ENCODE data around the gene FABP3. TPM values are rescaled to one million over a fixed set of nuclear protein-coding genes. Genes with fewer than 3 reads are reported as not detected.

FABP3 gene
- total RNA-seq: not detected in 2 replicates

DNA sequence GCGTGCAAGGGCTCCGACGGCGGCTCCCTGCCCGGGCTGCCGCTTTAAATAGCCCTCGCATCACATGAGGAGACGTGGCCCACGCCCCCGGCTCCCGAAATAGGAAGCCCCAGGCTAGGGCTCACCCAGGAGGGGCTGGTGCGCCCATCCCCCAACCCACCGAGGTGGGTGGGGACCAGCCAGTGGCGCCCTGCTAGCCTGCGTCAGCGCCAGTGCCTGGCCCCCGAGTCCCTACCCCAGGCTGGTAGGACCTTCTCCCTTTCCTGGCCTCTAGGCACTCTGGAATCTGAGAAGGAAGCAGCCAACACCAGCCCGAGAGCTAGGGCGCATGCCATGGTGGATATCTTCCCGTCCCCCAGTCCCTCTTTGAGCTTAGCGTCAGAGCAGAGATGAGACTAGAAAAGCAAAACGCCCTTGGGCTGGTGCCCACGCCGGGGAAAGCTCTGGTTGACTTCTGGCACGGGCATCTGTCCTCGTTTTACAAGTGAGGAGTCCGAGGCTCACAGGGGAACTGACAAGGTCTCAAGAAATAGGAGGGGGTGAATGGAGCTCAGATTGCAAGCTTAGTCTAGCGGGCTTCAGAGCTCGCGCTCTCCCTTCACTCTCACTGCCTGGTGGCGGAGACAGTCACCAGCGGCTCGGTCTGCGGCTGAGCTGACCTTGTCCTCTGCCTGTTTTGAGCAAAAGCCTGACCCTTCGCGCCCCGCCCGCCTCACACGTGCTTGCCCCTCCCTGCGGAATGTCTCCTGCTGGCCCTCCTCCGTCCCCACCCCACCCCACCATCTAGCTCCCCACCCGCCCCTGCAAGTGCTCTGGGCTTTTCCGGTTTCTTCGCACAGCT, at the start of gene FABP3:
TSS of gene FABP3 (minus strand) at position 21 of the 841 bp plus-strand sequence. CDS start 62 bp downstream, outside the sequence.
- intact Hi-C loops (cut with micrococcal nuclease): no loop called here

DNA sequence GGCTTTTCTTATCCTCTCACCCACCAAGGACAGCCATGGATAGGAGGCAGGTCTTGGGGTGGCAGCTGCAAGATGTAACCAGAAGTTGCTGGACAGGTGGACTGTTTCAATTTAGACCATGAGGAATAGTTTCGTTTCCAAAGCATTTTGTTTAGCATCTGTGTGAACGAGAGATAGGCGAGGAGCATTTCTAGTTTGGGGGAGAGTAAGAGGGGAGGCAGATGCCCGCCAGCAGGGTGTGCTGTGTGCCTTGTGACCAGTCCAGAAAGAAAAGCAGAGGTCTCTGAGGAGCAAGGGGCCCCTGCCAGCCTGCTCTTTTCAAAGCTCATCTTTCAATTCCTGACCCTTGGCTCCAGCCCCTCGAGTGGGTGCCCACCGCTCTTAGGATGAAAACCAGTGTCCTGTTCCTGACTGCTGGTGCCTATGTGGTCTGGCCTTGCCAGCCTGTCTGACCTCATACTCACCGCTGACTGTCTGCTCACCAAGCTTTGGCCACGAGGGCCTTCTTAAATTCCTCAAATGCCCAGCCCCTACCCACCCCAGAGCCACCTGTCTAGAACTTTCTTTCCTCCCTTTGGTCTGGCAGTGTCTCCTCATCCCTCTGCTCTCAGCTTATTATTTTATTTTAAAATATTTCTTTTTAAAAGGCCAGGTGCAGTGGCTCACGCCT, 48.6 kb upstream of the FABP3 start:
- intact Hi-C loops (cut with micrococcal nuclease): loop anchor here (1.0 to 2.0 kb wide), 5 partner anchors 27 to 259 kb away; partner anchors contain the start of genes SNRNP40 and ZCCHC17

DNA sequence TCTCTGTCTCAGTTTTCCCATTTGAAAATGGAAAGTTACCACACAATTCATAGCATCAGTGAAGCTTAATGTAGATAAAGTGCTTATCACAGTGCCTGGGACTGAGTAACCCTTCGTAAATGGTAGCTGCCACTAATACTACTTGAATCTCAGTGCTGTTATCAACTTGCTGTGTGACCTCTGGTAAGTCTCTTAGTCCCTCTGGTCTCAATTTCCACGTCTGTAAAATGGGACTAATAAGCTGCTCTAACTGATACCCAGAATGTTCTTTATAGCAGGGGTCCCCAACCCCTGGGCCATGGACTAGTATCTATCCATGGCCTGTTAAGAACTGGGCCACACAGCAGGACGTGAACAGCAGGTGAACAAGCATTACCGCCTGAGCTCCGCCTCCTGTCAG, 47.8 kb upstream of the FABP3 start:
- intact Hi-C loops (cut with micrococcal nuclease): loop anchor here (1.0 kb wide), 1 partner anchor 129 kb away; no protein-coding TSS in a partner anchor

DNA sequence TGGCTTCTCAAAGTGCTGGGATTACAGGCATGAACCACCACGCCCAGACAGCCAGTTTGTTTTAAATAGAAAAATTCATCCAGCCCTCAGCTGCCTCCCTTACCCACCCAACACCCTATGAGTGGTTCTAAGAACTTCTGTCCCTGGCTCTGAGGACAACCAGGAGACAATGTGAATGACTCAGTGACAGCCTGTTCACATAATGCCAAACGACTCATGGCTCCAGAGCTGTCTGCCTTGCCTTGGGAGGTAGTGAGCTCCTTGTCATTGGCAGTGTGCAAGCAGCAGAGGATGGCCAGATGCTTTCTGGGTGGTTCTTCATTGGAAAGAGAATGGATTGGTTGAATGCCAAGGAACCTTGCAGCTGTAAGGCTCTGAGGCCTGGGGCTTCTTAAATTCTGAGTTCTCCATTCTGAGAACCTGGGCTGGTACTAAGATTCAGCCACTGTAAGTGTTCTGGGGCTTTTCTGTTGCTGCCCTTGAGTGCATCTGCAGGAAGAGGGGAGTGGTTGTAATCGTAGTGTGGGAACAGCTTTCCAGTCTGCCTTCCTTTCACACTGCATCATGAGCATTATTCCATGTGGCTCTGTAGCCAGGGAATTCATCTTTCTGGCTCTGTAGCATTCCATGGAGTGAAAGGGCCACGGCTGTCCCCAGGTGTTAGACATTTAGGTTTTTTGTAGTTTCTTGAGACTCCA, 45.9 kb upstream of the FABP3 start:
- intact Hi-C loops (cut with micrococcal nuclease): no loop called here

DNA sequence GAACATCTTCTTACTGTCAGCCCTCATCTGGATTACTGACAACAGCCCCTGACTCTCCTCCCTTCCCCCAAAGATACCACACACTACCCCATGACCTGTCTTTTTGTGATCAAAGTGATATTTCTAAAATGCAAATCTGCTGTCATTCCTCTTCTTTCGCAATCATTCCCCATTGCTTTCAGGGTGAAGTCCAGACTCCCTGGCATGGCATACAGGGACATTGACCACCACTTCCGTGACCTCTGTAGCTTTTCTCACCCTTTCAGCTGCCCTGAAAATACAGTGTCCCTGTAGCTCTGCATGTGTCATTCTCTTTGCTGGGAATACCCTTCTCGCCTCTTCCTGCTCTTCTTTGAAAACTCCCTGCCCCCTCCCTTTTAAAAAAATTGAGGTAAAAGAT, 44.3 kb upstream of the FABP3 start:
- intact Hi-C loops (cut with micrococcal nuclease): no loop called here

DNA sequence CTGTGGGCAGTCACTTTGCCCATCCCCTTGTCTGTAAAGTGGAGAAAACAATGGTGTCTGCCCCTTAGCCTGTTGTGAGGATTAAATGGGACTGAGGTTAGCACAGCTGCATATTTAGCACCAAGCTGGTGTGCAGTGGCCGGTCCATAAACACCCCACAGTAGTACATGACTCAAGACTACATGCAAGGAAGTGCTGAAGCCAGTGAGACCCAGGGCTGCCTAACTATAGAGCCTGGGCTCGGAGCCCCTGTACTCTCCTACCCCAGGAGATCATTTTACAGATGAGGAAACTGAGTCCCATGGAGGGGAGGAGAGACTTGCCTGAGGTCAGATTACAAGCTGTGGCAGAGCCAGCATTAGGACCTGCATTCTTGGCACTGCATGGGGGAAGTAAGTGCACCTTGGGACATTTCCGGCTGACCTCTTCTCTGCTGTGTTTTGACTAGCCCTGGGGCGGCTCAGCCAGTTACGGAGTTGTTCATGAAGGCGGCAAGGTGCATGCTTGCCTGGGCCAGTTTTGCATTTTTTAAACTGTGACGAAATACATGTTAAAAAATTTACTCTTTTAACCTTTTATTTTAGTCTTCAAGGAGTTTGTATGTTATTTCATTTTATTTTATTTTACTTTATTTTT, 43.3 kb upstream of the FABP3 start:
- intact Hi-C loops (cut with micrococcal nuclease): no loop called here

DNA sequence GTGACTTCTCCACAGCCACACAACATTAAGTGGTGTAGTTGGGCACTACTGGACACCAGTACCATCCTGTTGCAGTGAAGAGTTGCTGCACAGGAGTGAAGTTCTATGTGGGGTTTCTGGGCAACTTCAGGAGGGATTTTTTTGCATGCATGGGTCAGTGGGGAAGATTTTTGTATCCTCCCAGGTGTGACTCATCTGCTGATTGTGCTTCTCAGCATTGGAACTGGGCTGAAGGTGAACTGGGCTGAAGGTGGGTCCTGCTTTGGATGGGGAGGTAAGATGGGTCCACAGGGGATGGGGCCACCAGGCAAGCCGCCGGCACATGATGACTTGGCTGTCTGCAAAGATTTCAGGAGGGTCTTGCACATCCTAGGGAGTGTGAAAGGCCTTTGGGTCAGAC, 42.8 kb upstream of the FABP3 start:
- intact Hi-C loops (cut with micrococcal nuclease): no loop called here

DNA sequence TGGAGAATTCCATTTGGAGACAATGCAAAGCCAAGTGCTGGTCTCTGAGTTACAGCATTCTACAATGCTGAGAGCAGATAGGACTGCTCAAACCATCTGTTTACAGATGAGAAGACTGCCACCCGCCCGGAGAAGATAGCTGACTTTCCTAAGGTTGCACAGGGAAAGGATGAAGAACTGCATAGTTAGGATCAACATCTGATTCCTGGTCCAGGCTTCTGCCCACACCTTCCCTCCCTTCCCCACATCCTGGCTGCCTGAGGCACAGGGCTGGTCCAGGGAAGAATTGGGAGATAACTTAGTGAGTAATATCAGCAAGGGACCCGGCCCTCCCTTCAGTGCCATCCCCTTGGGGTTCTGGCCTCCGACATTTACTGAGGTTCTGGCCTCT, 42.1 kb upstream of the FABP3 start:
- intact Hi-C loops (cut with micrococcal nuclease): no loop called here

DNA sequence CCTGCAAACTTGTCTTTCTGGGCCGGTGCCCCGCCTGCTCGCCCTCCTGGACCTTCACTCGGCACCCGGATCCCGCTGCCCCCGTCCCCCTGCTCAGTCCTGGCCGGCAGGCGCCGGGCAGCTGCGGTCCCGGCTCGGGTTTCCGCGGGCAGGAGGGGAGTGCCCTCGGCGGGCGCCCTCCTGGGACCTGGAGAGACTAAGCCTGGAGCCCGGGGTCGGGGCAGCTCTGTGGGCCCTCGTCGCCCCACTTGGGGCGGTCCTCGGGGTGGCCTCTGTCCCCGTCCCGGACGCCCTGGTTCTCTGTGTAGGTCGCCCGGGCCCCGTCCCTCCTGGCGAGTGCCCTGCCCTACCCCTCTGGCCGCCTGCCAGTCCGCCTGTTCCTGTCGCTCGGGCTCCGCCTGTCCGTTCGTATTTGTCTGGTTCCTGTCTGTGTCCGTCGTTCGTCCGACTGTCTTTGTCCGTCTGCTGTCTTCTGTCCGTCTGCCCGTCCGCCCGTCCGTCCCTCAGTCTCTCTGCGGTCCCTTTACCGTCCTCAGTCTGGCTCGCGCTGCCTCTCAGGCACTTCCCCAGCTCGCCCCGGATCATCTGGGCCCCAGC, 40.6 kb upstream of the FABP3 start:
- intact Hi-C loops (cut with micrococcal nuclease): no loop called here

DNA sequence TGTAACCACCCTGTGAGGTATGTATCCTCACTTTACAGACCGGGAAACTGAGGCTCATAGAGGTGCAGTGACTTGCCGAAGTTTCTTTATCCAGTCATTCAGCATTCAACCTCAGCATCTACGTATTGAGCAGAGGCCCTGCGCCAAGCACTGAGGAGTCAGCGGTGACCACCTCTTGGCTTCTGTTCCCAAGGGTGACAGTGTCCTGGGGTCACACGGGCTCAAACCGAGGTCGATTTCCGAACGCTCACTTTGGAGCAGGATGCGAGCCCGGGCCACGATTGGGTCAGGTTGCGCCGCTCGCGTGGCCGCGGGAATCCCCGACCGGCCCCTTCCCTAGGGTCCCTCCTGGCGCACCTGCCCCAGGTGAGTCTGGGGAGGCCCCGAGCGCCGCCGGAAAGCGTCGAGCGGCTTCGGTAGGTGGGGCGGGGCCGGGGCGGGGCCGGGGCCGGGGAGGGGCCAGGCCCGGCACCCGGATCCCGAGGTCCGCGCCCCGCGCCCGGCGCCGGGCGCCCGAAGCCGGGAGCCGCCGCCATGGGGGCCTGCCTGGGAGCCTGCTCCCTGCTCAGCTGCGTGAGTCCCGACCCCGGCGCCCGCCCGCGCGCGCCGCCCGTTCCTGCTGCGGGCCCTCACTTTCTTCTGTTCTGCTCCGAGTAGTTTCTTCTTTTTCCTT, 40.0 kb upstream of the FABP3 start, which contains the start of gene SERINC2:
TSS of gene SERINC2 (plus strand) at position 482 of the 673 bp plus-strand sequence. CDS start at position 535, 53 bp downstream.
- intact Hi-C loops (cut with micrococcal nuclease): no loop called here

DNA sequence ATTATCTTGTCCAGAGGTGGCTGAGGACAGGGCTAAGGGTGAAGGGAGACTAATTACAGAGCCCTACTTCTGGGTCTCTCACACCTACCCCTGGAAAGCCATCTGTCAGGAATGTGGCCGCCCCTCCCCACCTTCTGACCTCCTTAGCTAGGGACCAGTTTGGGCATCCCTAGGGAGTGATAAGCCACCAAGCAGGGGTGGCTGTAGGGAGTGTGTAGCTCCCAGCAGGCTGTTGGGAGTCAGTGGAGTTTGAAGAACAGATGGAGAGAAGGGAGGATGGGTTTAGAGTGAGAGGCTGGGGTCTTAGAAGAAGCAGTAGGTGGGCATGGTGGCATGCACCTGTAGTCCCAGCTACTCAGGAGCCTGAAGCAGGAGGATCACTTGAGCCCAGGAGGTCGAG, 39.3 kb upstream of the FABP3 start:
- intact Hi-C loops (cut with micrococcal nuclease): no loop called here

DNA sequence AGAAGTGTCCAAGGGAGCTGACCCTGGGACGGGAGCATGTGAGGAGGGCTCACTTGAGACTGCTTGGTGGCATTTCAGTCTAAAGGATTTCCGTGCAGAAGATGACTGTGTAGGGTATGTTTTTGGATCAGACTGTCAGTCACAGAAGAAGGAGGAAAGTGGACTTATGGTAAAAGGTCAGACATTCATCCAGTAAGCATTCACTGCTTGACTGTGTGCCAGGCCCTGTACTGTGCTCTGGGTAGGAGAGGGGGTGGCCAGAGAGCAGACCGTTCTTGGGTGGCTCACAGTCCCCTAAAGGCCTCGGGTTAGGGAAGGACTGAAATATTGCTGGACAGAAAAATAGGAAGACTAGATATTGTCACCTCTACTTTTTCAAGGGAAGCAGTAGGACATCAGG, 38.0 kb upstream of the FABP3 start:
- intact Hi-C loops (cut with micrococcal nuclease): no loop called here

DNA sequence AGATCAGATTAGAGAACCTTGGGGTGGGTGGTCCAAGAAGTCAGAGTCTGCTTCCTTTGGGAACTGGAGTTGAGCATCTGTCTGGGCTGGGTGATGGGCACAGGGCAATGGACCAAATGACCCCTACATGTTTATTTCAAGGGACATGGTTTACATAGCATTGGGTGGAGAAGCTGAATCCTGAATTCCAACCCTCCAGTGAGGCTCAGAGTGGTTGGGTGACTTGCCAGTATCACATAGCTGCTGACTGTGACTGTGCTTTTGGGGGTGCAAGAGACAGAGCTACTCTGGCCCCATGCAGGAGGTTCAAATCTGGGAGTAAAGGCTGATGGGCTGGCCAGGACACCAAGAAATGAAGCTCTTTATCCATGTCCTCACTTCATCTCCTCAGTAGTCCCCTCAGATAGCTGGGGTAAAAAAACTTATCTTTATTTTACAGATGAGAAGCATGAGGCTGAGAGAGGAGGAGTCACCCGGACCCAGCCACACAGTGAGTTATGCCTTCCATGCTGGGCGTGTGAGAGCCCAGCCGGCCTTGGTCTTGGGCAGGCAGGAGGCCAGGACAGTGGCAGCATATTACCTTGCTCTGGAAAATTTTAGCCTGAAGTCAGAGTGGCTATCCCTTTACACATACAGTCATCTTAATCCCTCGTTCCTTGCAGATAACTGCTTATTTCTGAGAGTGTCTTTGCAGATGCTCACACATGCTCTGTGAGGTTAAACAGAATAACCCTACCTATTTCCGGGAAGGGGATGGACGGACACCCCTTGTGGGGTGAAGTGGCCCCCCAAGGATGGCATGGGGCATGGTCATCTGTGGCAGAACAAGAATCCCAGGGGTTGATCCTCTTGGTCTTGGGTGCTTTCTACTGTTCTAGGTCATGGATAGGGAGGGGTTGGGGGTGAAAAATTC, 37.3 kb upstream of the FABP3 start:
- intact Hi-C loops (cut with micrococcal nuclease): no loop called here

DNA sequence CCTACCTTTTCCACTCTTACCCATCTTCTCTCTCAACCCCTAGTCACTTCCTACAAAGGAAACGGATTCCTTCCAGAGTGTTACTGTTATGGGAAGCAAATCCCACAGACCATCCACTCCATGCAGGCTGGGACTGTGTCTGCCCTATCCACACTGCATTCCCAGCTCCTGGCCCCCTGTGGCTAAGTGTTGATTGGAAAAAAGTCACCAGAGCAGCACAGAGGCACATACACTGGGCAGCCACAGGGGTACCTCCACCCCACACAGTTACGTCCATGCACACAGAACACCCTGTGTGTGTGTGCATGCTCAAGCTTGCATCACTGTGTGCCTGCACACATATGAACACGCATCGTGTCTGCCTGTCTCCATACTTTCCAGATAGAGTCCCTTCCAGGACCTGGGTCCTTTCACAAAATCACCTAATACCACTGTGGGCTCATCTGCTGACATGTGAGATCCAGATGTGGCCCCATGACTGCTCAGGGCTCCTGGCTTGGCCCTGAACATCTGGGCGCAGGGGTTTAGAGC, 36.0 kb upstream of the FABP3 start:
- intact Hi-C loops (cut with micrococcal nuclease): no loop called here

DNA sequence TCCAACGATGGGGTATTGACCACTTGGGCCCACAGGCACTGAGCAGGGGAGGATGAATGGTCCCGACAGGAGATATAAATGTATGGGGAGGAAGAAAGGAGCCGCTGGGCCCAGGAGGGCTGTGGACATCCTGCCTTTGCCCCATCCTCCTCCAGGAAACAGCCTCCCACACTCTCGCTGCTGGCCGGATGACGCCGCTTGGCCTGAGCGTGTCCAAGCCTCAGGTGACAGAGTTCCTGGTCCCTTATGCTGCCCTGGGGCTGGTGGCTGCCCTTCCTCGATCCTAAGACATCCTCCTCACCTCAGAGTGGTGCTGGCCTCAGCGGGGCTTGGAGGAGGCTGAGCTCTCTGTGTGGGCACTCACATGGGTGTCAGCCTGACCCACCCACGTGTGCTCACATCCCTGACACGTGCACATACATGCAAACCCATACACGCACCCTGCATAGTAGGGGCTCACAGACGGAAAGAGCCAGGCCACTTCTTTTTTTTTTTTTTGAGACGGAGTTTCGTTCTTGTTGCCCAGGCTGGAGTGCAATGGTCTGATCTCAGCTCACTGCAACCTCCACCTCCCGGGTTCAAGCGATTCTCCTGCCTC, 34.3 kb upstream of the FABP3 start:
- intact Hi-C loops (cut with micrococcal nuclease): no loop called here

DNA sequence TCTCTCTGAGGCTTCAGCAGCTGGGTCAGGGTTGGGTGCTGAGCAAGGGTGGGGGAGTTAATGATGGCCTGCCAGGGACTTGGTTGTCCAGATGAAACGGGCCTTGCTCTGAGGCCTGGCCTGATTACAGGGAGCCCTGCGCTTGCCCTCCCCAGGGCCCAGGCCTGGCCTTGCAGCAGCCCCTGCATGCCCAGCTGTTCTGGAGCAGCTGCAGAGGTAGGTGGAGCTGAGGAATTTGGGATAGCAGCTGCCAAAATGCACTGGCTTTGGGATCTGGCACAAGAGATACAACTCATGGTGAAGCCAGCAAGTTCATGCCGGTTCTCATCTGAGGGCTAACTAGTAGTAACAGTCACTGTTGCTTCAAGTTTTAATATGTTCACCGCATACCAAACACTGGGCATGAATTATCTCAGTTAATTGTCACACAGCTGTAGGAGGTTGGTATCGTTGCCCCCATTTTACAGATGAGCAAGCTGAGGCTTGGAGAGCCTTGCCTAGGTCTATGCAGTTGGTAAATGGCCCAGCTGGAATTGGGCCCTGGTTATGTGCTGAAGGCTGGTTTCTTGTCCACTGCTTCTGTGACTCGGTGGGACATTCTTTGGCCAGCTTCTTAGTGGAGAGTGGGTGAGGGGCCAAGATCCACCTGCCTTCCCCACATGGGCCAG, 32.8 kb upstream of the FABP3 start:
- intact Hi-C loops (cut with micrococcal nuclease): no loop called here

DNA sequence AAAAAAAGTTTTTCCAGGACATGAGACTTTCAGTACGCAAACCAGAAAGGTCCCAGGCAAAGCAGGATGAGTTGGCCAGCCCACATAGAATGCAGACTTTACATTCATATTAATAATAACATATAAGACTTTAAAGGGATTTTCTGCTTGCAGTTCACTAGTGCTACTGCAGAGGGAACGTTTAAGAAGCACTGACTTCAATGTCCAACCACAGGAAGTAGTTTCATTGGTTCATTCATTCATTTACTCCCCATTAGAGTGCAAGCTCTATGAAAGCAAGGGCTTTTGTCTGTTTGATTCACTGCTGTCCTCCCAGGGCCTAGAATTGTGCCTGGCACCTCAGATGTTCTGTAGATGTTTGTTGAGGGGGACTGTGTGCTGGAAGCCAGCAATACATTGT, 28.4 kb upstream of the FABP3 start:
- intact Hi-C loops (cut with micrococcal nuclease): no loop called here

DNA sequence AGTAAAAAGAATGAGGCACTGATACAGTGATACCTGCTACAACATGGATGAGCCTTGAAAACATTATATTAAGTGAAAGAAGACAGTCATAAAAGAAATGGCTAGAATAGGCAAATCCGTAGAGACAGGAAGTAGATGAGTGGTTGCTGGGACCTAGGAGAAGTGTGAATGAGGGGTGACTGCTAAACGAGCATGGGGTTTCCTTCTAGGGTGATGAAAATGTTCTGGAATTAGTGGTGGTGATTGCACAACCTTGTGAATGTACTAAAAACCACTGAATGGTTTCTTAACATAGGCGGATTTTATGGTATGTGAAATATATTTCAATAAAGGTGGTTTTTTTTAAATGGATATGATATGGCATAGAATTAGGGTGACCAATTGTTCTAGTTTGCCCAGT, 27.5 kb upstream of the FABP3 start:
- intact Hi-C loops (cut with micrococcal nuclease): no loop called here

All from T-helper 1 cell treated with Interleukin-12 subunit alpha and Interleukin-12 subunit beta and Interleukin-4 antibody, amounts not matched to agents 30 ng/mL and 1 ng/mL, for 36 hours (primary cell).